Activated effector memory CD4-positive, alpha-beta T cell treated with anti-CD3 and anti-CD28 coated beads, Interleukin-2, amount 50 U/mL, for 16 hours (primary cell): Measurements from ENCODE around the gene SLC25A4.
"Not testable (repeated sequence)": the region's sequence is repeated elsewhere in the genome, so short reads cannot be mapped to it uniquely, and the experiment has no call there.

Experiments
- DNase-seq: peaks from one replicate; pipeline ENCODE4 v3.0.0-alpha.2; 2020

The SLC25A4 gene

GRCh38 chr4:185142912-185143600, at the start of gene SLC25A4:
TSS of gene SLC25A4 (plus strand) at chr4:185143266. CDS start at chr4:185143373, 107 bp downstream.
- peak; percentile 90 for DNase-seq

GRCh38 chr4:185093603-185094002, 49.5 kb upstream of the SLC25A4 start:
- no peak for DNase-seq

DNA sequence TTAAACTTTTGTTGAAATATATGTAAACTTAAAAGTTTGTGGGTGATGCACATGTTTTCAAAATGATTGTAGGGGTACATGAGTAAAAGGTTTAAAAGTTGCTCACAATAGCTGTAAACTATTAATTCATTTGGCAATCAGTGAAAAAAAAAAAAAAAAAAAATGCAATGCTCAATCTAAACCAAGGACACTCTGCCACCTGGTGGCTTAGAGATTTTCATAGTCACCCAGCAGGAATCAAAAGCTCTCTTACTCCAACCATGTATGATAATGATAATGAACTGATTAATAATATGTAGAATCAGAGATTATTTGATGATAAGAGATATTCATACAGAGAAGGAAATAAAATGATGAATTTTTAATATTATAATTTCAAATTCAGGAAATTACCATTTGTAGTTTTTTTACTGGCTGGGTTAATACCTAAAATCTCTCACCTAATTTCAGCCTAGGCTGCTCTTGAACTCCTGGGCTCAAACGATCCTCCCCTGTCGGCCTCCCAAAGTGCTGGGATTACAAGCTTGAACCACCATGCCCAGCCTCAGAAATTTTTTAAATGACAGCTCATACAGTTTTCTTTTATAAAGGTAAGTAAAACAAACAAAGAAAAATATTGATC, 46.9 kb upstream of the SLC25A4 start:
- no peak for DNase-seq

DNA sequence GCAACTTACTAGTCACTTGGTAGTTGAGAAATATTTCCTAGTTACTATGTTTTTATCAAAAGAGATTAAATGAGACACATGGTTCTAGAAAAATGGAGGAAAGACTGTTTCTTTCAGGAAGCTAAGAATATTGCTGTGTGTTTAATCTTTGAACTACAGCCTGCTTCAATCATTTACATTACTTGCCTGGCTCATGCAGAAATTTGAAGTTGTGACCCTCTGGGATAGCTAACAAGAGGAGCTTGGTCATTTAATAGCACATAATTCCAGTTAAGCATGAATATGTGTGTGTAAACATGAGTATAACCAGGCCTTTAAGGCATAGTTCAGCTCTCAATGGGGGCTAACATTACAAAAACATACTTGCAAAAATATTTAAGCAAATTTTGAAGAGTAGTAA, 44.6 kb upstream of the SLC25A4 start:
- DNase-seq, result no peak

- no peak for DNase-seq
These were observed 43.9 kb upstream of the SLC25A4 start for GRCh38 chr4:185099024-185099682.

DNA sequence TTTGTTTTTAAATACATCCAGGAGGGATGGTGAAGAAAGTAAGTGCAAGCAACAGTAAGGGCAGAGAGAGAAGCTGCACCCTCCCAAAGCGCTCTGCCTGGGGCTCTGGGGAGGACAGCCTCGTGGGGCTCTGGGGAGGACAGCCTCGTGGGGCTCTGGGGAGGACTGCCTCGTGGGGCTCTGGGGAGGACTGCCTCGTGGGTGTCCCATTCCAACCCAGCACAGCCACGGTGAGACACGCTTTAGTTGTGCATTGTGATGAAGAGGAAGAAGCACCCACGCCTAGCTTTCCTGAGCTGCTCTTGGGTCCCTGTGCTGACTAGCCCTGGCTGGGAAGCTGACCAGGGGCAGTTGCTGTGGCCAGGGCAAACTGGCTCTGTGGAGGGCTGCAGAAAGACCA, 43.1 kb upstream of the SLC25A4 start:
- no peak for DNase-seq

DNA sequence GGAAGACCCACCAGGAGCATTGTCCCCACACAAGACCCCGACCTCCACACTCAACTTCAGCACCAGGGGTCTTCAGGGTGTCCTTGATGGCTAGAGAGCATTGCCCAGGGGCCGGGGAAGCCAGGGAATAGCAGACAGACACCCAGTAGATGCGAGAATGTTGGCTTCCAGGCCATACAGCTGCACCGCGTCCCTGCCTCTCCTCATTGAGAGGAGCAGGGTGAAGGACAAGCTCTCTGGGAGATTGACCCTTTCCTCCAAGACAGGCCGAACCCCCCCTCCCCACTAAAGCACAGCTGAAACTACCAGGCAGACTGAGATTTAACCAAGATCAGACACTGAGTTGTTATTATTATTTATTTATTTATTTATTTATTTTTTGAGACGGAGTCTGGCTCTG, 42.6 kb upstream of the SLC25A4 start:
- no peak for DNase-seq

DNA sequence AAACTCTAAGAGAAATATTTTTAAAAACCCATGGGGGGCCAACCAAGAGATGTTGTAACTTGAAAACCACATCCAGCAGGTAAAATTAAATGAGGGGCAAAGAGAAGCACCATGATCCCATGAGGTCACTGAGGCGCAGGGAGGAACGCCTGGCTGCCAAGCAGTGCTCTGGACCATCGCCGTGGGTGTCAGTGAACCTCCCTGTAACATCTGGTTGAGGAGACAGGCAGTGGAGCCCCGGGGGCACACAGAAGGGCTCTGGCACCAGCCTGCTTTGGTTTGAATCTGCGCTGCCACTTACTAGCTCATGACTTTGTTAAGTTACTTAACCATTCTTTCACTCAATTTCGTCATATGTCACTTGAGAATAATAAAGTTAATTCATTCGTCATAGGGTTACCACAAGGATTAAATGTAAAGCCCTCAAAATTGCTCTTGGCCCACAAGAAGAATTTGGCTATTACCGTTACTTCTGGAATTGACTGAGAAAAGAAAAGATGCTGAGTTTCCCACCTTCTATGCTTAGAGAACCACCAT, 41.6 kb upstream of the SLC25A4 start:
- no peak for DNase-seq

- DNase-seq, result no peak
These were observed 38.3 kb upstream of the SLC25A4 start for GRCh38 chr4:185104733-185105132.

DNA sequence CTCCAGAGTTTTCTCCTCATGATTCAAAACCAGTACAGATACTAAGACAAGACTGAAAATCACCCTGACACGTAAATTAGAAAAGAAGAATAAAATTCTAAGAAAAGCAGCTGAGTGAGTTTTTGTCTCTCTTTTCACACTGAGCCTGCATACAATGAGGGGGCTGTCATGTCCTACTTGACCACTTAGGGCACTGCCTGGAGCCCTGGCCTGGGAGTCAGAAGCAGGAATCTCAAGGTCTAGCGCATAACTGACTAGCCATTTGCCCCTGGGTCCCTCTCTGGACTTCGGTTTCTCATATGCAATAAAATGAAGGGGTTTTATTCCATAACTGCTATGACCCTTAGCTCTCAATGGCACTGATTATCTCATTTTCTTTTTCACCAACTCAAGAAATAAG, 36.7 kb upstream of the SLC25A4 start:
- DNase-seq, result no peak

DNA sequence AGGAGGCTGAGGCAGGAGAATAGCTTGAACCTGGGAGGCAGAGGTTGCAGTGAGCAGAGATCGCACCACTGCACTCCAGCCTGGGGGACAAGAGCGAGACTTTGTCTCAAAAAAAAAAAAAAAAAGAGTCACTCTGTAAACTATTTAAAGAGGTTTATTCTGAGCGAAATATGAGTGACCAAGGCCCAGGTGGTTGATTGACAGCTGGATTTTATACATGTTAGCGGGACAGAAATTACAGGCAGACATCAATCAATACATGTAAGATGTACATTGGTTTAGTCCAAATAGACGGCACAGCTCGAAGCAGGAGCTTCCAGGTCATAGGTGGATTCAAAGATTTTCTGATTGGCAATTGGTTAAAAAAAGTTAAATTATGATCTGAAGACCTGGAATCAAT, 35.5 kb upstream of the SLC25A4 start:
- not testable (repeated sequence) for DNase-seq

- DNase-seq, result no peak
These were observed 34.9 kb upstream of the SLC25A4 start for GRCh38 chr4:185108185-185108584.

GRCh38 chr4:185108669-185109068, 34.4 kb upstream of the SLC25A4 start:
- DNase-seq, result no peak

DNA sequence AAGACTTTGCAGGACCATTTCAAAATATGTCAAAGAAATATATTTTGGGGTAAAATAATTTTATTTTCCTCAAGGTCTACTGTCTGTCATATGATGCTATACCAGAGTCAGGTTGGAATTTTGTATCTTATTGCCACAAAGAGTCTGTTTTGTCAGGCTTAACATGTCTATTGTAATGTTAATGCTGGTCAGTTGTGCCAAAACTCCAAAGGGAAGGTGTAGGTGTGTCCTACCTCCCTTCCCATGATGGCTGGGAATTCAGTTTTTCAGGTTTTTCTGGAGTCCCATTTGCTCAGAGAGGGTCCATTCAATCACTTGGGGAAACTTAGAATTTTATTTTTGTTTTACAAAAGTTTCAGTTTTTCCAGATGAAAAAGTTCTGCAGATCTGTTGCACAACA, 33.3 kb upstream of the SLC25A4 start:
- DNase-seq, result no peak

DNA sequence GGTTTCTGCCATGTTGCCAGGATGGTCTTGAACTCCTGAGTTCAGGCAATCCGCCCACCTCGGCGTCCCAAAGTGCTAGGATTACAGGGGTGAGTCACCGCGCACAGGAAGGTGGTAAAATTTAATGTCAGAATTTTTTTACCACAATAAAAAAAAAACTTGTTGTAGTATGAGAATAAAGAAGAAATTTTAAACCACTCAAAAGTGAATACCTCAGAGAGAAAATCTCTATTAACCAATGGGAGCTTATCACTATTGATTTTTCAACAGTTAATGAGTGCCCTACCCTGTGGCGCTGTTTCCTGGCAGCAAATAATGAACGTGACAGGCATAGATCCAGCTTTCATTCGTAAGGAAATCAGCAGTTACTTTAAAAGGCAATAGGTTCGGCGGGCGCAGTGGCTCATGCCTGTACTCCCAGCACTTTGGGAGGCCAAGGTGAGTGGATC, 32.7 kb upstream of the SLC25A4 start:
- DNase-seq, result no peak

DNA sequence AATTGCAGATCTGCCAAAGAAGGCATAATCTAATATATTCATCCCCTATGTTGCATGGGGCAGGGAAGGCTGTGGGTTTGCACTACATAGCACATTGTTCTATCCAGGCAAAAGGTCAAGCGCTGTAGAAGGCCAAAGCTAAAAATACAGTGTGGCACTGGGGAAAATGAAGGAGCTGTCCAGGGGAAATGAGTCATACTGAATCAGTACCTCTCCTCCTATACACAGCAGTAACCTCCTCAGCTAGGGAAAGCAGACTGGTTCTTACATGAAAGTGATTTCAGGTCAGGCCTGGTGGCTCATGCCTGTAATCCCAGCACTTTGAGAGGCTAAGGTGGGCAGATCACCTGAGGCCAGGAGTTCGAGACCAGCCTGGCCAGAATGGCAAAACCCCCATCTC, 31.0 kb upstream of the SLC25A4 start:
- no peak for DNase-seq

DNA sequence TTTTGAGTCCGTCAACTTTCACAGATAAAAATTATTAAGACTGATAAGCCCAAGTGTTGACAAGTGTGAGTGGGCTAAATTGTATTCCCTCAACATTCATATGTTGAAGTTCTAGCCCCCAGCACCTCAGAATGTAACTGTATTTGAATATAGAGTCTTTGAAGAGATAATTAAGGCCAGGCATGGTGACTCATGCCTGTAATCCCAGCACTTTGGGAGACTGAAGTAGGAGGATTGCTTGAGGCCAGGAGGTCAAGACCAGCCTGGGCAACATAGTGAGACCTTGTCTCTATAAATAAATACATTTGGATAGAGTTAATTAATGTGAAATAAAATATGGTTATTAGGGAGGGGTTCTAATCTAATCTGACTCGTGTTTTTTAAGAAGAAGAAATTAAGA, 29.7 kb upstream of the SLC25A4 start:
- no peak for DNase-seq

- DNase-seq, result no peak
These were observed 27.2 kb upstream of the SLC25A4 start for GRCh38 chr4:185115827-185116232.

DNA sequence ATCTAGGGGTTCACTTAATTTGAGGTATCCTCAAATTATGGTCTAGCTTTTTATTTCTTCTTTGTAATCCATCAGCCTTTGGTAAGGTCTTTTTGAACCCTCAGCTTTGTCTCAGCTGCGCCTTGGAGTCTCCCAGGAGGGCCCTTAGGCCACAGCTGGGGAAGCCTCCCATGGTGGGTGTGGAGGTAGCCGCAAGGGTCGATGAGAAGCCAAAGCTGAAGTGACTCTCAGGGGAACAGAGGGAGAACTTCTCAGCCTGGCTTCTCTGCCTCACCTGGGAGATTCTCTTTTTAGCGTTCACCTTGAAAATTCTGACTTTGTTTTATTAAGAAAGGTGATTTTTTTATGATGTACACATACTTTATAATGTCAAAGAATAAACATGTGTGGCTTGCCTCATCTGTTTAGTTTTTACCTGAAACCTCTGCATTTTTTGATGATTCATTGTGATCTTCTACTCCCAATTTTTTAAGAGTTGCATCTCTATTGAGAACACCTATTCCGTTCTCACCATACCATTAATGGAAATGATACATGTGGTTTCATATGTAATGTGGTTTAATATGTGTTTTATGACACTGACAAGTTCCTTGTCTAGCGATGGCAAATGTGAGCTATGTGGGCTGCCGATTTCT, 25.6 kb upstream of the SLC25A4 start:
- DNase-seq, result no peak

- no peak for DNase-seq
These were observed 24.2 kb upstream of the SLC25A4 start for GRCh38 chr4:185118876-185119275.

DNA sequence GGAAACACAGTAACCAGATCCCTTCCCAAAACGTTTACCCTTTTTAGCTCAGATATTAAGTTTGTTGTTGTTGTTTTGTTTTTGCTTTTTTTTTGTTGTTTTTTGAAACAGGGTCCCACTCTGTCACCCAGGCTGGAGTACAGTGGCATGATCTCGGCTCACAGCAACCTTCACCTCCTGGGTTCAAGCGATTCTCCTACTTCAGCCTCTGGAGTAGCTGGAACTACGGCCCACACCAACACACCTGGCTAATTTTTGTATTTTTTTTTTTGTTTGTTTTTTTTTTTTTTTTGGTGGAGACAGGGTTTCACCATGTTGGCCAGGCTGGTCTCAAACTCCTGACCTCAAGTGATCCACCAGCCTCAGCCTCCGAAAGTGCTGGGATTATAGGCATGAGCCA, 23.6 kb upstream of the SLC25A4 start:
- not testable (repeated sequence) for DNase-seq

DNA sequence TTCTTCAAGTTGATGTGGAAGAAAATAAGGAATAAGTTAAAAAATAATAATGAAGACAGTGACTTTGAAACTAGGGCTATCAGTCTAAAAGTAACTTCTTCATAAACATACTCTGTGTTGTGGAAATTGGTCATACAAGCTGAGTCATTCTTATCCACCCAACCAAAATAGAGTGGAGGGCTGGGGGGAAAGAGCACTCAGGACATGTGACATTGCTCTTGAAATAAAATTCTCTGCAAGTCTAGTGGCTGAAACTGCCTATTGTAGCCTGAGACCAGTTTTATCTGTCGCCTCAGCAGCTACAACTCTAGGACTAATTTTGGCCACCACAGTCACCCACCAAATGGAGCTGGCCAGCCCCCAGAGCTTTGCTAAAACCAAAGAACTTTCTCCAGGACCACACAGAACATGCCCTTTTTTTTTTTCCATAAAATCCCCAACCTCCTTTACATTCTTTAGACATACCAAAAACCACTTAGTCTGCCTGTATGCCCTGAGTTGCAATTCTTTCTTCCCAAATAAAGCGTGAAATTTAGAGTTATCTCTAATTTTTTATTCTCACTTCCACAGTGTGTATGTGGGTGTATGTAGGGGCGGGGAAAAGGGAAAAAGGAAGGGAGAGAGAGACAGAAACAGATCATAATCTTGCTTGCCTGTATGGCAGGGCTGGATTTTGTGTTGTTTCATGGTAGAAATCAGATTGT, 23.0 kb upstream of the SLC25A4 start:
- no peak for DNase-seq

DNA sequence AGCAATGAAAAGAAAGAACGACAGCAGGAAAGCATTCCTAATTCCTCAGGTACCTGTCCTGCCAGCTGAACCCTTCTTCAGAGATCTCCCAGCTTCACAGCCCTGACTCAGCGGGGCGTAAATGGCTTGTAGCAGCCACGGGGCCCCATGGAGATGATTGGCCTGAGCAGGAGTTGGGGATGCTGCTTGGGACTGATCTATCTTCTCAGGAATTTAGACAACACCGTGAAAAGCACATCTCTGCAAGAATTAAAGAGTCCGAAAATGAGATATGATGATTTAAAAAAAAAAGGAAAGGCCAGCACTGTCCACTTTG, 22.5 kb upstream of the SLC25A4 start:
- DNase-seq, result no peak
